NCI-H774 (cell line): ENCODE results near the gene KRTAP3-3.
A peak's percentile ranks its signal among the peaks of the same experiment; 100 is the strongest.

ENCODE experiments used
- DNase-seq: peaks from one replicate; lab custom pipeline; 2025; lab: John Stamatoyannopoulos, UW

KRTAP3-3 gene

GRCh38 chr17:40958086-40958953 lies 35.6 kb downstream of the KRTAP3-3 start:
- peak; percentile 22 for DNase-seq

GRCh38 chr17:40956401-40957254 lies 37.3 kb downstream of the KRTAP3-3 start:
- no peak for DNase-seq

GRCh38 chr17:40953881-40954280 lies 40.1 kb downstream of the KRTAP3-3 start:
- DNase-seq = no peak

DNA sequence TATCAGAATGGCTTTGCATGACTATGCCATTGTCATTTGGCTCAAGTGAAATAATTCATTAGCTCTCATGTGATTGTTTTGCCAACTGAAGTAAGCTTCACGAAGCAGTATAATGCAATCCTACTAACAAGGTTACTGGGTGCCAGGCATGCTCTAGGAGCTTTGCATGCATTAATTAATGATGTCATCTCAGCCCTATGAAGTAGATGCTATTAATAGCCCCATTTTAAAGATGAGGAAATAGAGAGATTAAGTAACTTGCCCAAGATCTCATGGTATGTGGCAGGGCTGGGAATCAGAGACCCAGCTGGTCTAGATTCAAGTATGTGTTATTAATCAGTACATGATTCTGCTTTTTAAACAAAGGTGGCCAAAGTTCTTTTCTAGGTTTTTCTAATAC lies 41.3 kb downstream of the KRTAP3-3 start:
- no peak for DNase-seq

DNA sequence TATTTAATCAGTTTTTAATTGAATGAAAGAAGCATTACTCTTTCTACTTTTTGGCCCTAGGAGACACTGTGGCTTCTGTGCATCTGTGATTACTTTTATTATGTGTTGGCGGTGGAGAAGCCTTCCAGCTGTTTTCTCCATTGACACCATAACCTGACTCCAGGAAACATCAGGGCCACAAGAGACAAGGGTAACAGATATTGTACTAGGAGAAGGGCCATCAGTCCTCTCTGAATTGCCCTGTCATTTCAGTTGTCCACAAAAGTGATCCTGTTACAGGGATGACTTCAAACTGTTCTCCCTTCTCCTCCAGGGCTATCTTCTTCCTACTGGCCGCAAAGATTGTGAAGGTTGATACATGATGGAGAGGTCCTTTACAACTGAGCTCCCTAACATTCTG lies 41.8 kb downstream of the KRTAP3-3 start:
- no peak for DNase-seq

GRCh38 chr17:40951011-40951622 lies 42.8 kb downstream of the KRTAP3-3 start:
- DNase-seq = no peak

DNA sequence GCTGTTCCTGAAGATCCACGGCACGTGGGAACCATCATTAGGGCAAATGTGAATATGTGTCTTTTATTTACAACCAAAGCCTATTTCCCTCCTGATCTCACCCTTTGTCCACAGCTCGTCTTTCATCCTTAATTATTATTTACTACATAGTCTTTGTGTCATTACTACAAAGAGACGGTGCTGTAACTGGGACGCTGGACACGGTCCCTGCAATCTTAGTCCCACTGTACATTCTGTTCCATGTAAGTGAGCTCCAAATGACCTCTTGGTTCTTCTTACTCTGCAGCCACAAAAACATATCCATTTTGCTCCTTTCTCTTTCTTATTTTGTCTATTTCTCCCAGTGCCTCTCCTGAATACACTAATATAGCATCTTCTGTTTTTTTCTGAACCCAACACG lies 43.8 kb downstream of the KRTAP3-3 start:
- DNase-seq = peak; percentile 9

DNA sequence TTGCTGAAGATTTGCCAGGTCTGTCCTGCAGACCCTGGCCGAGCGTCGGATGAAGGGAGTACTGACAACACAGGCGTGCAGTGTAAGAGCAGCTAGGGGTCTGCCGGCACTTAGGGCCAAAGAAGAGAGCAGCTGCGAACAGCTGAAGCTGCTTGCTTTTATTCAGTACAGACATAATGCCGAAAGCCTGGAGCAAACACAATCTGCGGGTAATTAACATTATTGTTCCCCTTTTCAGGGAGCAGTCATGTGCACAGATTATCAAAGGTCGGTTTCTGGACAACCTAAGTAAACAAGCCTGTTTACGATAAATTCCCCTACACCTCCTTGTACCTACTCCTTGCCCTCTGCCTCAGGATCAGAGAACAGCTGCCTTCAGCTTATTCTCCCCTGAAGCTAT lies 44.5 kb downstream of the KRTAP3-3 start:
- peak; percentile 20 for DNase-seq

- no peak for DNase-seq
These were observed 46.0 kb downstream of the KRTAP3-3 start for GRCh38 chr17:40947929-40948328.

GRCh38 chr17:40945414-40945813 lies 48.5 kb downstream of the KRTAP3-3 start:
- no peak for DNase-seq

- DNase-seq = no peak
These were observed 49.4 kb downstream of the KRTAP3-3 start for GRCh38 chr17:40944531-40944930.
